ENCODE measurements around the gene GAB1. TPM values are rescaled to one million over a fixed set of nuclear protein-coding genes. Genes with fewer than 3 reads are reported as not detected.
A peak's percentile ranks its signal among the peaks of the same experiment; 100 is the strongest.

GAB1 gene
- total and polyA plus RNA-seq, 7 donors = 10.0 to 71.6 (median 44.1) TPM

GRCh38 chr4:143380629-143381028 is 44.0 kb downstream of the GAB1 start:
- H3K36me3 ChIP-seq = no peaks in the 10 kb centered on the region
- H3K27ac ChIP-seq = peak overlapping the region; percentile 76 to 89 (median 80)
- TF ChIP-seq POLR2AphosphoS5 (IDR thresholded peaks at IDR 0.05) (no peak), EP300 (IDR thresholded peaks at IDR 0.05) (peak in 1 of 4 donors; percentile 12)
- H3K4me3 ChIP-seq = no peak overlapping the region
- intact Hi-C loops (cut with DNase I) = loop anchor here (2.0 kb wide), 1 partner anchor 42 kb away; no protein-coding TSS in a partner anchor
- H3K4me1 ChIP-seq = peaks cover 0 to 99% (median 95%) of the 10 kb centered on the region in 4 donors
- 80 to 83% methylated on average over 3 of the region's 3 CpGs for WGBS, 2 donors
- DNase-seq = no peak
- H3K9me3 ChIP-seq = no peaks in the 10 kb centered on the region
- H3K27me3 ChIP-seq = no peaks in the 10 kb centered on the region

GRCh38 chr4:143381189-143382118 is 44.8 kb downstream of the GAB1 start:
- intact Hi-C loops (cut with DNase I) = loop anchor here (2.0 kb wide), 1 partner anchor 43 kb away; no protein-coding TSS in a partner anchor
- H3K4me1 ChIP-seq = peaks cover 0 to 97% (median 89%) of the 10 kb centered on the region in 4 donors
- H3K27me3 ChIP-seq = no peaks in the 10 kb centered on the region
- H3K36me3 ChIP-seq = no peaks in the 10 kb centered on the region
- H3K27ac ChIP-seq = peak overlapping the region; percentile 76 to 89 (median 80)
- H3K4me3 ChIP-seq = peak overlapping the region in 1 of 4 donors; percentile 7
- DNase-seq = peak; percentile 96
- whole genome bisulfite sequencing, 2 donors = 24 to 42% methylated on average over 8 of the region's 8 CpGs
- H3K9me3 ChIP-seq = no peaks in the 10 kb centered on the region
- TF ChIP-seq CTCF (IDR thresholded peaks at IDR 0.05) (no peak), POLR2AphosphoS5 (IDR thresholded peaks at IDR 0.05) (peak; percentile 55 to 82 (median 78))

- Histone ChIP-seq H3K9me3 (no peaks in the 10 kb centered on the region), H3K36me3 (no peaks in the 10 kb centered on the region), H3K4me1 (peaks cover 0 to 97% (median 88%) of the 10 kb centered on the region in 4 donors), H3K4me3 (peak overlapping the region in 2 of 4 donors; percentile 6 to 7), H3K27me3 (no peaks in the 10 kb centered on the region), H3K27ac (peak overlapping the region; percentile 76 to 89 (median 80))
- TF ChIP-seq POLR2AphosphoS5 (IDR thresholded peaks at IDR 0.05) (peak in 1 of 4 donors; percentile 42), EP300 (IDR thresholded peaks at IDR 0.05) (no peak), CTCF (IDR thresholded peaks at IDR 0.05) (no peak)
- 11 to 28% methylated on average over 4 of the region's 4 CpGs for WGBS, 2 donors
- intact Hi-C loops (cut with DNase I) = no loop called here
- no peak for DNase-seq
Observed at GRCh38 chr4:143382596-143382995, 45.9 kb downstream of the GAB1 start.

GRCh38 chr4:143383005-143383574 is 46.4 kb downstream of the GAB1 start:
- Histone ChIP-seq H3K27me3 (no peaks in the 10 kb centered on the region), H3K9me3 (no peaks in the 10 kb centered on the region), H3K27ac (peak overlapping the region; percentile 76 to 89 (median 80)), H3K4me3 (no peak overlapping the region), H3K4me1 (peaks cover 0 to 97% (median 88%) of the 10 kb centered on the region in 4 donors), H3K36me3 (no peaks in the 10 kb centered on the region)
- TF ChIP-seq POLR2A (IDR thresholded peaks at IDR 0.05) = no peak
- TF ChIP-seq EP300 (IDR thresholded peaks at IDR 0.05) = no peak
- no peak for TF ChIP-seq POLR2AphosphoS5 (IDR thresholded peaks at IDR 0.05)
- no peak for TF ChIP-seq CTCF (IDR thresholded peaks at IDR 0.05)
- intact Hi-C loops (cut with DNase I) = no loop called here
- DNase-seq = no peak

- no peaks in the 10 kb centered on the region for H3K9me3 ChIP-seq
- DNase-seq = no peak
- no peaks in the 10 kb centered on the region for H3K36me3 ChIP-seq
- WGBS, 2 donors = 85 to 91% methylated on average over 4 of the region's 4 CpGs
- H3K27ac ChIP-seq = peak overlapping the region; percentile 18 to 89 (median 80)
- H3K4me1 ChIP-seq = peaks cover 0 to 97% (median 88%) of the 10 kb centered on the region in 4 donors
- H3K4me3 ChIP-seq = no peak overlapping the region
- TF ChIP-seq POLR2A (IDR thresholded peaks at IDR 0.05) = no peak
- TF ChIP-seq POLR2AphosphoS5 (IDR thresholded peaks at IDR 0.05) = no peak
- TF ChIP-seq EP300 (IDR thresholded peaks at IDR 0.05) = no peak
- TF ChIP-seq CTCF (IDR thresholded peaks at IDR 0.05) = no peak
- H3K27me3 ChIP-seq = no peaks in the 10 kb centered on the region
- intact Hi-C loops (cut with DNase I) = no loop called here
Observed at GRCh38 chr4:143384381-143384994, 47.8 kb downstream of the GAB1 start.
